HG02943 (cell line): ENCODE results near the gene EXOC3.
"Not testable (repeated sequence)": the region's sequence is repeated elsewhere in the genome, so short reads cannot be mapped to it uniquely, and the experiment has no call there.

Experiments used
- ATAC-seq: cut with Tn5 transposase; IDR thresholded peaks from one replicate; pipeline ENCODE4 v1.9.1; 2021; ENCODE audit warnings: mild to moderate bottlenecking, low read depth, moderate library complexity; ENCODE audit not compliant: unreplicated experiment

The EXOC3 gene

DNA sequence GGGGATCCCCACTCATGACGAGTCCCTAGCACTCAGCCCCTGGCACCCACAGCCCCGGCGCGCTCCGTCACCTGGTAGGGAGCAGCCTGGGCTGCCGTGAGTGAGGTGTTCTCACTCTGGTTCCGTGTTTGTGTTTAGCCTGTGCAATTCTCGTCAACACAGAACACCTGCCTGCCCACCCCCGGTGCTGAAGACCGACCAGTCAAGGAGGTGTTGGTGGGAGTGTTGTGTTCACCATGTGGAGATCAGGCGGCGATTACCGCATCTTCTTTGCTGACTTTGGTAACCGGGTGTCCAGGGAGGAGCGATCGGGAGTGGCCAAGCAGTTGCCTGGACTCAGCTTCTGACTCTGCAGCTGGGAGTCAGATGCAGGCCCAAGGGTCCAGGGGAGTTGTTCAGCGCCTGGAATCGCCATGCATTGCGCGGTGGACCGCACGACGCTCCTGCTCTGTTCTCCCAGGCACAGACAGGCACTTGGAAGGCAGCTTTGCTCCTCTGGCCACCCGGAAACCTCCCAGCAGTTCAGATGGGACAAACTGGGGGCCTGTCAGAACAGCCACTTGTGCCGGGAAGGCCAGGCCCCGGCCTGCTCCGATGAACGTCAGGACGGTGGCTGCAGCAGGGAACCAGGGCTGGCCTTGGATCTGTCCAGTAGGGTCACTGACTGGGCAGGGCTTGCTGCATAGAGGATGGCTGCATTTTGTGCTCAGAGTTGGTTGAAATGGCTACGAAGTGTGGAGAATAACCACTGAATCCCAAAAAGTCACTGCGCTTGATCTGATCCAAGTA is 28.2 kb downstream of the EXOC3 start:
- no peak for ATAC-seq

DNA sequence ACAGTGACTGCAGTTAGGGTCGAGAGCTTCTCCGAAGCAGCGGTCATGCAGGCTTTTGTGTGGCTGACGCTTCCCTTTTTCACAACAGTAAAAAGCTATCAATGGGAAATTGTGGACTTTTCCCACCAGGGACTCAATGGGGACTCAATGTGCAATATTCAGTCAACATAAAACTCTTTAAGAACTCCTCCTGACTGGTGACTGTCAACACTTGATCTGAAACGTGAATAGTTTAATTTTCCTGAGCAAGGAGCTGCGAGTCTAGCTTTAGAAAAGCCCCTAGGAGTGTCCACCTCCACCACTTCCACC is 28.7 kb downstream of the EXOC3 start:
- ATAC-seq = no peak

DNA sequence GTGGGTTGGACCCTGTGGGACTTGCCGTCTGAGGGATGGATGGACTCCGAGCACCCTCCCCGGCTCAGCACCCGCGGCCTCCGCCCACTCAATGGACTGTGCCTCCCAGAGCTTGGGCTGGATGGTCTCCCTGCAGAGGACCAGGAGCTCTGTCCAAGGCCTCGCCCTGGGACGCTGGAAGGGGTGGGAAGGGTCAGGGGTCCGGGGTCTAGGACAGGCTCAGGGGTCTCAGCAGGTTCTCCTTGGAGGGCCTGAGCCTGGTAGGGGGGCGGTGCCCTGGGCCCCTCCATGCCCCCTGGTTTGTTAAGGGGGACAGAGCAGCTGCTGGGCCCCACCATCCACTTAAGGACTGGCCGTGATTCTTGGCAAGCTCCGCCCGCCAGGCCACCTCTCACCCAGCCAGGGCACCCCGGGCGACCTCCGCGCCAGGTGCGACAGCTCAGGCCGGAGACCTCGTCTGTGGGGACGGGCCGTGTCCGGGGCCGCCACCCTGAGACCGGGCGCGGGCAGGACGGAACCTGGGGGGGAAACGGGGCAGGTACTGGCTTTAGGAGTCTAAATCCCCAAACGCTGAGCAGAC is 29.2 kb downstream of the EXOC3 start:
- ATAC-seq = peak; percentile 6

DNA sequence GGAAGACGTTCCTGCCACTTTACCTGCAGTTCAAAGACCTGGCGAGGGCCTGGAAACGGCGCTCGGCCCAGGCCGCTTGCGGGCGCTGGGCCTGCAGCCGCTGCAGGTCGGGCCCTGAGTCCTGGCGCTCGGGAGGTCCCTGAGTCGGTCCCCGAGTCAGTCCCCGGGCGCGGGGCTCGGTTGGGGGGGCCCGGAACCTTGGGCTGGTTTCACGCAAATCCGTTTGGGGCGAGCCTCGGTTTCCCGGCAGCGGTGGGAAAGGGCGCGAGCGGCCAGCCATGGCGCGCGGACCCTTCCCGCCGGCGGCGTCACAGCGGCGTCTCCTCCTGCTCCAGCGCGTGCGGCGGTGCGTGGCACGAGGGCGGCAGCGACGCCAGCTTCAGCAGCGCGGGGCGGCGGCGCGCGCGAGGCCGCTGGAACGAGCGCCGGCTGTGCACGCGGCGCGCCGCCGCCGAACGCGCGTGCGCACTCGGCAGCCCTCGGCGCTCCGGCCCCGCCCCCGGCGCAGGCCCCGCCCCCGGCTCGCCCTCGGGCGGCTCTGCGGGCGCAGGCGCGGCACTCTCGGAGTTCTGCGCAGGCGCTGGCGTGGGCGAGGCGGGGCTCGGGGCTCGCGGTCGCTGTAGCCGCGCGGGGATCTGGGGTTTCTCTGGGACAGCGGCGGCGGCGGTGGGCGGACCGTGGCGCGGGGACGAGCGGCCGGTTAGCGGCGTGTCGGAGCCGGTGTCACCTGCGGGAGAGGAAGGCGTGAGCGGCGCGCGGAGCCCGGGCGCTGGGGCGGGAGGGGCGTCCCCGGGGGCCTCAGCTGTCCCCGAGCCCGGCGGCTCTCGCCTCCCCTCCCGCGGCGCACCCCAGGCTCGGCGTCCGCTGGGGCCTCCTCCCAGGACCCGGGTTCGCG is 29.9 kb downstream of the EXOC3 start:
- ATAC-seq = peak; percentile 58

DNA sequence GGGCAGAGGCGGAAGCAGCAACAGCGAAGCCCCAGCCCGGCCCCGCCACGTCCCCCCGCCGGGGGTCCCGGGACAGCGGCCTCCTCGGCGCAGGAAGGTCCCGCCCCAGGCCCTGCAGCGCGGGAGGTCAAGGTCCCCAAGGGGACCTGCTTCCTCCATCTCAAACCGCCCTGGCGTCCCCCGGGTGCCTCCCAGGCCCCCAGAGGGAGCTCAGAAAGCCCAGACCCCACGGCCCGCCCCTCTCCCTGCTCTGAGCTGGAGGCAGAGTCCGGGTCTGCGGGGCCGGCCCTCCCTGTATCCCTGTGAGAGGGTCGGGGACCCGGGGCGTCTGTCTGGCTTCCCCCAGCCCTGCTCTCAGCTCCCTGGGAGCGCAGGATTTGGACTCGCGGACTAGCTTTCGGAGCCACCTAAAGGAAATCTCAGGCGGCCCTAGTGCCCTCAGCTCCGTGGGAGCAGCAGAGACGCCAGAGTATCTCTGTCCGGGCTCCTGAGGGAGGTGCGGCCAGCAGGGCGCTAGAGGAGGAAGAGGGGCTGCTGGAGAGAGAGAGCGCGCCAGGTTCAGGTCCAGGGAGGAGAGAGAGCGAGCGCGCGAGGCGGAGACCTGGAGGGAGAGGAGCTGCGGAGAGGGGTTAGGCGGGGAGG is 30.7 kb downstream of the EXOC3 start:
- peak; percentile 17 for ATAC-seq

DNA sequence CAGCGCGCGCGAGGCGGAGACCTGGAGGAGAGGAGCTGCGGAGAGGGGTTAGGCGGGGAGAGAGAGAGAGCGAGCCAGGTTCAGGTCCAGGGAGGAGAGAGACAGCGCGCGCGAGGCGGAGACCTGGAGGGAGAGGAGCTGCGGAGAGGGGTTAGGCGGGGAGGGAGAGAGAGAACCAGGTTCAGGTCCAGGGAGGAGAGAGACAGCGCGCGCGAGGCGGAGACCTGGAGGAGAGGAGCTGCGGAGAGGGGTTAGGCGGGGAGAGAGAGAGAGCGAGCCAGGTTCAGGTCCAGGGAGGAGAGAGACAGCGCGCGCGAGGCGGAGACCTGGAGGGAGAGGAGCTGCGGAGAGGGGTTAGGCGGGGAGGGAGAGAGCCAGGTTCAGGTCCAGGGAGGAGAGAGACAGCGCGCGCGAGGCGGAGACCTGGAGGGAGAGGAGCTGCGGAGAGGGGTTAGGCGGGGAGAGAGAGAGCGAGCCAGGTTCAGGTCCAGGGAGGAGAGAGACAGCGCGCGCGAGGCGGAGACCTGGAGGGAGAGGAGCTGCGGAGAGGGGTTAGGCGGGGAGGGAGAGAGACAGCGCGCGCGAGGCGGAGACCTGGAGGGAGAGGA is 31.4 kb downstream of the EXOC3 start:
- not testable (repeated sequence) for ATAC-seq

DNA sequence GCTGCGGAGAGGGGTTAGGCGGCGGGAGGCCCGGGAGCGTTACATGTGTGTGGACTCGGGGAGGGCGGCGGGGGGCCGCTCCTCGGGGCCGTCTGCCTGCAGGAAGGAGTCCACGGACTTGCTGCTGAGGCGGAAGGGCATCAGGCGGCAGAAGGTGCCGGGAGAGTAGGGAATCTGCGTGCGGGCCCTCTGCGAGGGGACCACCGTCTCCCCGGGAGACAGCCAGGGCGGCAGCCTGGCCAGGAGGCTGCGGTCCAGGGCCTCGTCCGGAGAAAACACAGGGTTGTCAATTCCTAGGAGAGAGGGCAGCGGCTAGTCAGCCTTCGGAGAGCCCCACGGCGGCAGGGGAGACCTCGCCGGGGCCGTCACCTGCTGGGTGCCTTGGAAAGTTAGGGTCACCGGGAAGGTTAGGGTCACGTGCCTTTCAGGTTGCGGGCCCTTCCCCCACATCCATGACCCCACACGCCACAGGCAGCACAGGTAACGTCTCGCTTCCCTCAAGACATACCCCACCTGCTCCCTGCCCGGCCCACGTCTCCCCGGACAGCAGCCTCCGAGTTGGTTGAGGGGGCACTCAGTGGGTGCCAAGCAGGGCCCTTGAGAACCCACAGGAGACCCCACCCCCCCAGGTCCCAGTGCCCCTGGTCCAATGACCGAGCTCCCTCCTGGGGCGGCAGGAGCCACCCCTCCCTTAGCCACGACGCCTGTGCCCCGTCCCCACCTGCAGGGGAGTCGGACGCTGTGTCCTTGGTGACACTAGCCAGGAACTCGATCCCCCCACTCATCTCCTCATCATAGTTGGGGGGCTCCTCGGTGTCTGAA is 32.1 kb downstream of the EXOC3 start:
- no peak for ATAC-seq

DNA sequence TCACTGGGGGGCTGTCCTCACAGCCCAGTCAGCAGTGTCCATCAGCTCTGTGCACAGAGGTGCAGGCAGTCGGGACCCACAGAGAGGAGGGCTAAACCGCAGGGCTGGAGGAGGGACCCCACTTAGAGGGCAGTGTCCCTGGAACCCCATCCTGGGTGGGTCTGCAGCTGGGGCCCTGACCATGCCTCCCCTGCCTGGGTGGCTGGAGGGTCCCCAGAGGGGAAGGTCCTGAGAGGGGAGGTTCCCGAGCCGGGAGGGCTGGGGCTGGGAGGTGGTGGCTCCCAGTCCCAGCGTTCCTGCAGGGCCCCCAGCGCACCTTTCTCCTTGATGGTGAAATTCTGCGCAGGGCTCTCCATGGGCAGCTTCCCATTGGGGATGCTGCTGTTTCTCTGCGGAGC is 32.7 kb downstream of the EXOC3 start:
- ATAC-seq = no peak

DNA sequence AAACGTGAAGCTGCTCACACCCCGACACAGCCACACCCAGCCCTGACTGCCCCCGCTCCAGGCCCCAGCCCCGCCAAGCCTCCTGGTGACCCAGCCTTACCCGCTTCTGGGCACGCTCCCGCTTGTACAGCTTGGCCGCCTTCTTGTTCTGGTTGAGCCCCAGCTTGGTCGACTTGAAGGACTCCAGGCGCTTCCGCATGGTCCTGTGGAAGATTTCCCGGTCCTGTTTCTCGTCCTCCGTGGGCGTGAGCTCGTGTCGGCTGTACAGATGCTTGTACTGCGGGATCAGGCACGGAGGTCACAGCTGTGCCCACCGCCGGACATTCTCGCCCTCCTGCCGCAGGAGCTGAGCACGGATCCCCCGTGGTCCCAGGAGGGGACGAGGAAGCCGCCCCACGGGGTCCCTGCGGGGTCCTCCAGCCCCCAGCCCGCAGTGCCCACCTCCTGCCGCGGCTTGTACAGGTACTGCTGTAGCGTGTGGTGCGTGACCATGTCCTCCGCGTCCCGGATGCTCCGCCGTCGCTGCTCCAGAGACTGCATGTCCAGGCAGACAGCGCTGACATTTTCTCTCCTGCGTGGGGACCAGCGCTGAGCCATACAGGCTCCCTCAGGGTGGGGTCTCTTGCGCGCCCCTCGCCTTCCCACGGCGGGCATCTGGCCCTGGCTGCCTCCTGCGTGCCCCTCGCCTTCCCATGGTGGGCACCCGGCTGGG is 33.3 kb downstream of the EXOC3 start:
- no peak for ATAC-seq

DNA sequence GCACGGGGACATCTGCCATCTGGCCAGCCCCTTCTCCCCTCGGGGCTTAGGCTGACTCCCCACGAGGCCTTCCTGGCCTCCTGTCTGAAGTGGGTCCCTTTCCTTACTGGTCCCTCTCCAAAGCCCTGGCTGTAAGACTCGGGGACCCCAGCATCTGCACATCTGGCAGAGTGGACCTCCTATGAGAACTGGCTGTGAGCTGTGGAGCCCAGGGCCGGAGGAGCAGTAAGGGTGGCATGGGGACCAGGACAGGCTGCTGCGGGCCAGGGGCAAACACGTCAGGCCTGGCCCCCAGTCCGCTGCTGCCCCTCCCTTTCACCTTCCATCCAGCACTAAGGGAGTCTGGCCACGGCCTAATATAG is 33.8 kb downstream of the EXOC3 start:
- ATAC-seq = no peak

DNA sequence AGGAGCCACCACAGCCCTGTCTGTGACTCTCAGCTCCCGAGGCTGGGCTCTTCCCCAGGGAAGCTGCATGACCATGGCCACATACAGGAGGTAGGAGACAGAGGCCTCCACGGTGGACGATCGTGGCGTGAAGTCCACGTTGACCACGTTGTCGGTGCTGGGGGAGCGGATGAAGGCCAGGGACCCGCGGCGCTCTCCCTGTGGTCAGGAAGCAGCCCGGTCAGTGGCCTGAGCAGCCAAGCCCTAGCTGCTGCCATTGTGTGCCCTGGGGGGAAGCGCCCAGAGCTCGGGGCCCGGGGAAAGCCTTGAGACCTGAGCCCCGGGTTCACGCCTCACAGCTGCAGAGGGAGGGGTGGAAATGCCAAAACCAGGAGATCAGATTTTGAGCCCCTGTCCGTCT is 34.3 kb downstream of the EXOC3 start:
- no peak for ATAC-seq

DNA sequence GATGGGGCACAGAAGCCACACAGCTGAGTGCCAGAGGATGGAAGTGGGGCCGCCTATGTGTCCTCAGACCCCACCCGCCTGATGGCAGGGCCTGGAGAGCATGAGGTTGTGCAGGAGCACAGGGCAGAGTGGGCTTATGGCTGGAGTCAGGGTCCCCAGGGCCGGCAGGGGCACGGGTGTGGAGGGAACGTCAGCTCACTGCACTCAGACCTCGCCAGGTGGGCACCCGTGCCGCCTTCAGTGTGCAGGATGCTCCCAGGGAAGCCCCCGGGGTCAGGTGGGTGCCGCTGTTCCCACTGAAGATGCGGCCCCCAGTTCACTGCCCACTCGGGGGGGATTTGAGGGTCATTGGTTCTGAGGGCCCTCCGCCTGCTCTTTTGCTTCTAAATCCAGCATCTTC is 34.9 kb downstream of the EXOC3 start:
- no peak for ATAC-seq

DNA sequence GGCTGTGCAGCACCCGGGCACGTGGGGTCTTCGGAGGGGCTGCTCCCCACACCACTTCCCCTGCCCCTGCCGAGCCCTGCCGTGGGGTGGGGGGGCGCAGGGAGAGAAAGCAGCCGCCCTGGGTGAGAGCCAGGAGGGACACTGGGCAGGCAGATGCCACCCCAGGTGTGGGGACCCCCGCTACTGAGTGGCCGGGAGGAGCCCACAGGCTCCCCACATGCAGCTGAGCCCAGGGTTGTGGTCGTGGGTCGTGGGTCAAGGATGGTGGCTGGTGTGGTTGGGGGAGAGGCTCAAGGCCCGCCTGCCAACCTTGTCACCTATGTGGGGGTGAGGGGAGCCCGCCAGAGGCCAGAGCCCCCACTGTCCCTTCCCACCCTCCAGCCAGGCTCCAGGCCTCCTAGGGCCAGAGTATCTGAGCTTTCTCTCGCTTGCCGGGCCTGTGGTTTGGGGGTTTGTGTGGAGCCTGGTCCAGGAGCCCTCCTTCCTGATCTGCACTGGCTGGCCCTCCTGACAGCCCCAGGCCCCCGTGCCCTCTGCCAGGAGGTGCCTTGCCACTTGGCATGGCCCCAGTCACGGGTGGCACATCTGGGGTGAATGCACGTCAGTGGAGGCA is 35.5 kb downstream of the EXOC3 start:
- no peak for ATAC-seq

DNA sequence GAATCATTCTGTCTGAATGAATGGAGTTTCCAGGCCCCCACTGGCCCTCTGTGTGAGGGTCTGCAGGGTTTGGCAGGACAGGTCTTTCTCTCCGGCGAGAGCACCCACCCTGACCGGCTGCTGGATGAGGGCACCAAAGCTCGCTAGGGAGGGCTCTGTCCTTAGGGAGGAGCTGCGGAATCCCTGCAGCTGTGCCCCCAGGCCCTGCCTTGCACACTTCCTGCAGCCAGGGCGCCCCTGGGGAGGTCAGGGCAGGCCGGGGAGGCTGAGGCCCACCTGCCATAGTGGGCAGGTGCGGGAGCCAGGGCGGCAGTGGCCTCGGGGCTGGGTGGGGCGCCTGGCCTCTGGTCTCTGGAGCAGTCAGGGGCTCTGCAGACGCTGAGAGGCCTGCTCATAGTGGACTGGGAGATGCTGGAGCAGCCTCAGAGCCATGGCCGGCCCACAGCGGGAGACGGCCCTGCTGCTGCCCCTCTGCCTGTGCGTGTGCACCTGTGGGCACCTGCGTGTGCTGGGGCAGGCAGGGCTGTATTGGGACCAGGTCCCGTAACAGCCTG is 36.1 kb downstream of the EXOC3 start:
- no peak for ATAC-seq

DNA sequence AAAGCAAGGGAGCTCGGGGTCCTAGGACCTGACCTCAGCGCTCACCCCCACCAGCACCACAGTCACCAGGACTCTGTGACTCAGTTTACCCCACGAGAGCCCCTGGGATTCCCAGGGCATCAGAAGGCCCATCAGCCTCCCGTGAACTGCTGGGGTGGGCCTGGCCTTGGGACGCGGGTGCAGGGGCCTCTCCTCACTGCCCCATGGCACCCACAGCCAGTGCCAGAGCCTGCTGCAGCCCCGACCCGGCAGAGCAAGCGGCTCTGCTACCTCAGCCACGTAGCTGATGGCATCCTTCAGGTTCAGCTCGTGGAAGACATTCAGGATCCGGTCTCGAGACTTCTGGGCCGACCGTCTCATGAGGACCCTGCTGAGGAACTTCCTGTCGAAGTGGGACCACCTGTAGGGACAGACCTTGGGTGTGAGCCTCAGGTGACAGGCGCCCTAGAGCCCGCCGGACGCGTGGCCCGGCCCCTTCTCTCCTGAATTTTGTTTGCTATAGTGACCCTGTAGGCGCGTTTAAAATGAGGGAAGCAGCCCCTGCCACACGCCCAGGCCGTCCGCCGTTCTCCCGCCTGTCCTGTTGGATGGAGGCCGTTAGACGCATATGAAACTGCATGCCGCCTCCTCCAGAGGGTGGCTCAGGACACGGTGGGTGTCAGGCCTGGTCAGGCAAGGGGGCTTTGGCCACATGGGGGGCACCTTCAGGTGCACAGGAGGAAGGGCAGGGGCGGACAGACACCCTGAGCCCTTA is 36.8 kb downstream of the EXOC3 start:
- no peak for ATAC-seq

DNA sequence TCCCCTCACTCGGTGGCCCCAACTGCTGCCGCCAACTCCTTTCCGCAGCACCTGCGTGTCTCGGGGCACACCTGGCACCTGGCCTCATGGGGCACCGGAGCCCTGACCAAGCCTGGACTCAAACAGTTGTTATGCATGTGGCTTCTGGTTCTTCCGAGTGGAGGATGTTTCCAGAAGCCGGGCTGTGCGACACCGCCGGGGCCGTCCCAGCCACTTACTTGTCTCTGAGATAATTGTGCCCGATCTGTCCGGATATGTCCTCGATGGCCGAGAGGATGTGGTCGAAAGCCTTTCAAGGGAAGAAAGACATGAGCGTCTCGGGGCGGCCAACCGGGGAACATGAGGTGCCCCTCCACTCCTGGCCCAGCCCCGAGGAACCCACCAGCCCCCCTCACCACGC is 38.4 kb downstream of the EXOC3 start:
- ATAC-seq = no peak

DNA sequence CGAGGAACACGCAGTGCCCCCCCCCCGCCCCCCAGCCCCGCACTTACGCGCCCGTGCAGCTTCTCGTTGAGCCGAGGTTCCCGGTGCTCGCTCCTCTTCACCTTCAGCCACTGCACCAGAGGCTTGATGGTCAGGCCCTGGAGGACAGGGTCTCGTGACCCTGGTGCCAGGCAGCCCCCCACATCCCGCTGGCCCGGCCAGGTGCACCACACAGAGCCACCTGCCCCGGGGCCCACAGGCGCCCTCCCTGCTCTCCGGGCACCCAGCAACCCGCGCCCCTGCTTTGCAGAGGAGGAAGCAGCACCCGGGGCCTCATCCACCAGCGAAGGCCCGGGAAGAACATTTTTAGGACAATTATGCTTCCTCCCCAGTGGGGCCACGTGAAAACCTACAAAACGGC is 39.0 kb downstream of the EXOC3 start:
- ATAC-seq = no peak

DNA sequence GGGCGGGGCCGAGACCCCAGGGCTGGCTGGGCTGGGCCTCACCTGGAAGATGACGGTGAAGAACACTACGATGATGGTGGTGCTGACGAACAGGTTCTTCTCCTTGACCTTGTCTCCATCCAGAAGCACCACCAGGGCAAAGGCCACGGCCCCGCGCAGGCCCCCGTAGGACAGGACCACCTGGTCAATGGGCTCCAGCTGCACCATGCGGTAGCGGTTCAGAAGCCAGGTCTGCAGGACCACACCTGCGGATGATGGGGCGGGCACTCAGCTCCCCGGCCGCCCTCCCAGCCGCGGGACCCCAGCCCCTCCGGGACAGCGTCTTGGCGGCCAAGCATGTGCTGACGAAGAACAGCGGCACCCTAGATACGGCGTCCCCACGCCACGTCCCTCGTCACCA is 39.5 kb downstream of the EXOC3 start:
- no peak for ATAC-seq
